GM18498 (cell line): Measurements from ENCODE around the gene DSCAM.
"Not testable (repeated sequence)": the region's sequence is repeated elsewhere in the genome, so short reads cannot be mapped to it uniquely, and the experiment has no call there.

Experiments used
- ATAC-seq: cut with Tn5 transposase; IDR thresholded peaks from one replicate; pipeline ENCODE4 v1.9.1; 2021; ENCODE audit warnings: mild to moderate bottlenecking, moderate library complexity; ENCODE audit not compliant: unreplicated experiment

DSCAM gene, protein sequence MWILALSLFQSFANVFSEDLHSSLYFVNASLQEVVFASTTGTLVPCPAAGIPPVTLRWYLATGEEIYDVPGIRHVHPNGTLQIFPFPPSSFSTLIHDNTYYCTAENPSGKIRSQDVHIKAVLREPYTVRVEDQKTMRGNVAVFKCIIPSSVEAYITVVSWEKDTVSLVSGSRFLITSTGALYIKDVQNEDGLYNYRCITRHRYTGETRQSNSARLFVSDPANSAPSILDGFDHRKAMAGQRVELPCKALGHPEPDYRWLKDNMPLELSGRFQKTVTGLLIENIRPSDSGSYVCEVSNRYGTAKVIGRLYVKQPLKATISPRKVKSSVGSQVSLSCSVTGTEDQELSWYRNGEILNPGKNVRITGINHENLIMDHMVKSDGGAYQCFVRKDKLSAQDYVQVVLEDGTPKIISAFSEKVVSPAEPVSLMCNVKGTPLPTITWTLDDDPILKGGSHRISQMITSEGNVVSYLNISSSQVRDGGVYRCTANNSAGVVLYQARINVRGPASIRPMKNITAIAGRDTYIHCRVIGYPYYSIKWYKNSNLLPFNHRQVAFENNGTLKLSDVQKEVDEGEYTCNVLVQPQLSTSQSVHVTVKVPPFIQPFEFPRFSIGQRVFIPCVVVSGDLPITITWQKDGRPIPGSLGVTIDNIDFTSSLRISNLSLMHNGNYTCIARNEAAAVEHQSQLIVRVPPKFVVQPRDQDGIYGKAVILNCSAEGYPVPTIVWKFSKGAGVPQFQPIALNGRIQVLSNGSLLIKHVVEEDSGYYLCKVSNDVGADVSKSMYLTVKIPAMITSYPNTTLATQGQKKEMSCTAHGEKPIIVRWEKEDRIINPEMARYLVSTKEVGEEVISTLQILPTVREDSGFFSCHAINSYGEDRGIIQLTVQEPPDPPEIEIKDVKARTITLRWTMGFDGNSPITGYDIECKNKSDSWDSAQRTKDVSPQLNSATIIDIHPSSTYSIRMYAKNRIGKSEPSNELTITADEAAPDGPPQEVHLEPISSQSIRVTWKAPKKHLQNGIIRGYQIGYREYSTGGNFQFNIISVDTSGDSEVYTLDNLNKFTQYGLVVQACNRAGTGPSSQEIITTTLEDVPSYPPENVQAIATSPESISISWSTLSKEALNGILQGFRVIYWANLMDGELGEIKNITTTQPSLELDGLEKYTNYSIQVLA (N-terminal part only)

DNA sequence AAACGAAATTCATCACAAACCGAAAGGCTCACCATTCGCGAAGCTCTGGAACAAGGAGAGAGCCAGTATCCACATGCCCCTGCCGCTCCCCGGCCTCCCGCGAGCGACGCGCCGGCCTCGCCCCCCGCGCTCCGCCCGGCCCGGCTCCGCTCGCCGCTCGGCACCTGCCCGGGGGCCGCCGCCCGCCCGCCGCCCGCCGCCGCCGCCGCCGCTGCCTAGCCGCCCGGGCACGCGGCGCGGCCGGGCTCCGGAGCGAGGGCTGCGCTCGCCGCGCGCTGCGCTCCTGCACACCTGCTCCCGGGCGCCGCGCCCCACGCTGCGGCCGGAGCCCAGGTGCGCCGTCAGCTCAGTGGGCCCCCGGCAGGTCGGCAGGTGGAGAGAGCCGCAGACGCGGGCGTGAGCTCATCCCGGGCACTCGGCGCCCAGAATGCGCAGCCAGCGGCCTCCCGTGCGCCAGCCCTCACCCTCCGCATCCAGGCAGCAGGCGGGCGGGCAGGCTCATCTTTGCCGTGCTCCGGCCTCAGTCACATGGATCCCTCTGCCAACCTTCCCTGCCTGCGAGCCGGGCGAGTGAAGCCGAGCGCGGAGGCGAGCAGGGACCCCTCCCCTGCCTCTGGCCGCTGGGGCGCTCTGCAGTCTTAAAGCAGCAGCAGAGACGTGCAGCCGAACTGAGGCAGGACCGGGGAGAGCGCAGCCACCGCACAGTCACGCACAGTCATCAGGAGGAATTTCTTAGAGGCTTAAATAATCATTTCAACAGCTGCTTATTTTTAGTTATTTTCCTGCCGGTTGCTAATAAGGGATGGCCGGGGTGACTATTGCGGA lies at the start of gene DSCAM:
Gene DSCAM (minus strand): TSS at position 572 of the 825 bp plus-strand sequence. CDS start 497 bp downstream, at position 75.
- no peak for ATAC-seq

DNA sequence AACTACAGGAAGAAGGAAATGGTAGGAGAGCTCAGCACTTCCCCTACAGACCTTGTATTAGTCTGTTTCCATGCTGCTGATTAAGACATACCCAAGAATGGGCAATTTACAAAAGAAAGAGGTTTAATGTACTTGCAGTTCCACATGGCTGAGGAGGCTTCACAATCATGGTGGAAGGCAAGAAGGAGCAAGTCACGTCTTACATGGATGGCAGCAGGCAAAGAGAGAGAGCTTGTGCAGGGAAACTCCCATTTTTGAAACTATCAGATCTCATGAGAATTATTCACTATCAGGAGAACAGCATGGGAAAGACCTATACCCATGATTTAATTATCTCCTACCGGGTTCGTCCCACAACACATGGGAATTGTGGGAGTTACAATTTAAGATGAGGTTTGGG lies 48.7 kb upstream of the DSCAM start:
- not testable (repeated sequence) for ATAC-seq

DNA sequence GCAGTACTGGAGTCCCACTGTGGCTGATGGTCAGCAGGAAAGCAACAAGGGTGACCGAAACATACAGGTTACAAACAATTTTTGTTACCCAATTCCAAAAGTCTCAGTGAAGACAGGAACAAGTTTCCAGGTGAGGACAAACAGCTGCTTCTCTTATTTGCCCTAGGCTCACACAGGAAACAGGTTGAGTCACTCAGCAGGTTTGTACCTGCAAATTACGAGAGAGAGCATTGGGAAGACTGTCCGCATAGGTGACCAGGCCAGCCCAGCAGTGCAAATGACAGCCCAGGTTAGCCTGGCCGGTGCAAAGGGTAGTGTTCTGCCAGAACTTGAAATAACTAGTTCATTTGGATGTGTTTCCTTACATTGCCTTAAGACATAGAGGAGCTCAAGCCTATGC lies 40.0 kb upstream of the DSCAM start:
- ATAC-seq, result no peak

DNA sequence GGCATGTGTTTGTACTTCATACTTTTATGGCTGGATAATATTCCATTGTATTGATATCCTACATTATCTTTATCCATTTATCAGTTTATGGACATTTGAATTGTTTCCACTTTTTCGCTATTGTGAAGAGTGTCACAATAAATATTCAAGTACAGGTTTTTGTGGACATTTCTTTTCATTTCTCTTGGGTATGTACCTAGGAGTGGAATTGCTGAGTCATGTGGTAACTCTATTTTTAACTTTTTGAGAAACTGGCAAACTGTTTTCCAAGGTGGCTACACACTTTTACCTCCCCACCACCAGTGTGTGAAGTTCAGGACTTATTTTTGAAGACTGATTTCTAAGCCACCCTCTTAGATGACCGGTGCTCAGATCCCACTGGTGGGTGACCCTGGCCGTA lies 39.0 kb upstream of the DSCAM start:
- ATAC-seq, result no peak

DNA sequence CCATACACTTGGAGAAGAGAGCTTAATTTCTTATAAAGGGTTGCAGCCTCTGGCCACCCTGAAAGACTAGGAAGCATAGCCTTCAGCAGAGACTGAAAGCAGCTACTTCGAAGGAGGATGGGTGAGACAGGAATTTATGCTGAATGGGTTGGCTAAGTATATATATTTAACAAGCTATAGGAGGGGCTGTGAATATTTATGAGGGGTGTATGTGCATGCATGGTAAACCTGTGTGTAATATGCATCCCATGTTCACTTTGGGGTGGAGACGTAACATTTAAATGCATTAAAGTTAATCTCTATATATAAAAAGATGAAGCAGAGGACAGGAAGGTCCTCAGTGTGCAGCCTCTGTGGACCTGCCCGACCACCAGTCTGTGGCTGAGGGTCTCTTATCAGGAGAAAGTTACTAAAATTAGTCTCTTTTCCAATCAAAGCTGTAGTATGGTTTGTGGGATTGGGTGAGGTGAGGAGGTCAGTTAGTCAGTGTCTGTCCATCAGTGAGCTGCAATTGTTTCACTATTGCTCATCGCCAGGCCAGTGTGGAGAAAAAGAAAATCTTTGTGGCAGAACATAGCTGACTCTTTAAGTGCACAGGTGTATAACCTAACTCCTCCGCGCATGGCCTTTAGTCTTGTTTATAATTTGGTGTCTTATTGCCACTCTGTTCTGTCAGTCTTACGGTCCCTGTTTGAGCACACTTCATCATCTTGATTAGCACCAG lies 35.4 kb upstream of the DSCAM start:
- ATAC-seq, result no peak

DNA sequence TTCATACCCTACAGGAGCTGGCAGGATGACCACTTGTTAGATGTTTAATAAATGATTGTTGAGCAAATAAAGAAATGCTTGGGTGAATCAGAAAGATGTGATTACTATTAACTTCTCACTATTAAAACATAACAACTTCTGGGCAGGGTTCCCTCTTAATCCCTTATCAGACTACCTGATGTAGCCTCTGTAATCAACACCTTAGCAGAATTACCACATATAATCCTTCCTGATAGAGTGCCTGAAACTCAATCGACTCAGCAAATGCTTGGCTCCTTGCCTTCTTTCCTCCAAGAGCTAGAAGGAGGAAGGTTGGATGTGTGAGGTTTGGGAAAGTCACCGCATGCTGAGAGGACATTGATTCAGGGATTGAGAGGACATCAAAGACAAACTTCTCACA lies 34.8 kb upstream of the DSCAM start:
- no peak for ATAC-seq

DNA sequence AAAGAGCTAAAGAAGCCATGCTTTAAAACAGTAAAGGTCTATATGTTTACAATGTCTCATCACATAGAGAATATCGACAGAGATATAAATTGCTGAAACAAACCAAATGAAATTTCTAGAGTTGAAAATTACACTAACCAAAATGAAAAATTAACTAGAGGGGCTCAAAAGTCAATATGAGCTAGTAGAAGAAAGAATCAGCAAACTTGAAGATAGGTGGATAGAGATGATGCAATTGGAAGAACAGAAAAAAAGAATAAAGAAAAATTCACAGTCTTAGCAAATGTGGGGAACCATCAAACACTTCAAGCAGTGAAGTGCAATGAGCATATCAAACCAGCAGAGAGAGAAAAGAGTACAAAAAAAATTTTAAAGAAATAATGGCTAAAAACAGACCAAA lies 24.1 kb upstream of the DSCAM start:
- no peak for ATAC-seq

DNA sequence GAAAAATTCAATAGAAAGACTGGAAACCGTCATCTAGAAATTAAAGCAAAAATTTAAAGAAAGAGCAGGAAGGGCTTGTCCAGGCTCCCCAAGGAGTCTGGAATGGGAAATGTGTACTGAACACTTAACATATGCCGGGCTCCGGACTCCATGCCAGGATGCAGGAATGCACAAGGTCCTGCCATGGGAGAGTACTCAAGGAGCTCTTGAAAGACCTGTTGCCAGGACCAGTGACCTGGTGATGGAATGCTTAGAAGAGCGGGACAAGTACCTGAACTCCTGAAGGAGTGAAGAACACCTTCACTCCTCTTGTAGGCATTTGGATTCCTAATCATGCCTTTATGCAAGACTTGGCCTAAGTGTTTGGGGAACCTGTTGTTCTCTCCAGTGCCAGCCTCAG lies 16.9 kb upstream of the DSCAM start:
- ATAC-seq, result no peak

DNA sequence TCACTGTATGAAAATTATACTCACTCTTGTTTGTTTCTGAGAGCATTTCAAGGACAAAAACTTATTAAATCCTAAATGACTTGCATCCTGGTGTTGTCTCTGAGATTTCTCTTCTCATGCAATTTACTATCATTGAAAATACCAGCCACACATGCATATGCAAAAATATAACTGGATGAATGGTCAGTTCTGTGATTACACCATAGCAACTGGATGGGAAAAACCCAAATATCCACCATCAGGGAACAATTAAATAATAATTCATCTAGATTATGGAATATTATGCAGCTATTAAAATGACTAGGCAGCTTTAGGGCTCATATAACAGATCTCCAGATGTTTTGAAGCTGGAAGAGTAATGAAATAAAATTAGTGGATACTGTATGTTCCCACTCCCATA lies 11.6 kb upstream of the DSCAM start:
- ATAC-seq, result no peak

DNA sequence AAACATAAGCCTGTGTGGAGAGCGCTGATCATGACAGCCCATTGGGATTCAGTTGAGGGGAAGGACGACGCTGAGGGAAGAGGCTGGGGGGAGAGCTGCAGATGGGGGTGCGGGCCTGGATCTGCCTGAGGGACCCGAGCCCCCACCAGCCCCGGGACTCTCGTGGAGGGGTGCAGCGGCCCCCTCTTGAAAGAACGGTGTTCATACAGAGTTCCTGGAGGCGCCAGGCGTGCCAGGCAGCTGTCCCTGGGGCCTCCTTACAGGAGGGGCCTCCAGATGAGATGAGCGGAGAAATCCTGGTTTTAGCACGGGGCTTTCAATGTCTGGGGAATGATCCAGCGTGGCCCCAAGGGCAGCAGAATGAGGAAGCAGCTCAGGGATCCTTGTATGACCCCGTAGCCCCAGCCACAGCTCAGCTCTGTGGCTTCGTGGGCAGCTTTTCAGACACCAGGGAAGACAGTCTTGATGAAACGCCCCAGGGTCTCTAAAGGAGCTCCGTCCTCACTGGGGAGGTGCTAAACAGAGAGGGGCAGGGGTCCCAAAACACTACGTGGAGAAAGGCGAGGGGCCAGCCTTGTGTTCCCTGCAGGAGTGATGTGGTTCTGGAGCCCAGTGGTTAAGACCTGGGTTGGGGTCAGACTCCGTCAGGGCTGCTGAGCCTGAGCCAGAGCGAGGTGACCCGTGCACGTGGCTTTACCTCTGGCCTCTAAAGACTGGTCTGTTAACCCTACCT lies 7.2 kb upstream of the DSCAM start:
- ATAC-seq, result no peak

DNA sequence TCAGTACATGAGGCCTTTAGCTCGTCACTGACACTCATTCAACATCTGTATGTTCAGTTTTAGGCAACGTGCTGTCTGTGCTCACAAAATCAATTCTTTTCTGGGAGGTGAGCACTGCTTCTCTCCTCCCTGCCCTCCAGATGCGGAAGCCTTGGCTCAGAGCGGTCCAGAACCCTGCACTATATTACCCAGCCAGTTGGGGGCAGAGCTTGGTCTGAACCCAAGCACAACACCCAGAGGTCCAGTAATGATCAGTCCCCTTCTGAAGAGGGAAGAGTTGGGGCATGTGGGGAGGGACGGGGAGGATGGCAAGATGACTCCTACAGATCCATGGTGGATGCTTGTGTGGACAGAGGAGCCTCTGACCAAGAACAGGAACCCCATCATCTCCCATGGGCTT lies 5.6 kb upstream of the DSCAM start:
- ATAC-seq, result no peak

DNA sequence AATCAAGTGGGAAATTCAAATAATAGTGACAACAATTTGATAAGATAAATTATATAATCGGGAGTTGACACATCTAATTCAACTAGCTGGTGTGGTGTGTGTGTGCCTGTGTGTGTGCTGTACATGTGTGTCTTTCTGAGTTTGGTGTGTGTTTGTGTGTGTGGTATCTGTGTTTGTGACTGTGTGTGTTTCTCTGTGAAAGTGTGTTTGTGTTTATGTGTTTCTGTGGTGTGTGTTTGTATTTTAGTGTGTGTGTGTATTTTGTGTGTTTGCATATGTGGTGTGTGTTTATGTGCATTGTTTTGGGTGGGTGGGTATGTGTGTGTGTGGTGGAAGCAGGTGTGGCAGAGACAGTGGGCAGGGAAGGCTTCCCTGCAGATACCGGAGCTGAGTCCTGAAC lies 4.8 kb upstream of the DSCAM start:
- no peak for ATAC-seq

DNA sequence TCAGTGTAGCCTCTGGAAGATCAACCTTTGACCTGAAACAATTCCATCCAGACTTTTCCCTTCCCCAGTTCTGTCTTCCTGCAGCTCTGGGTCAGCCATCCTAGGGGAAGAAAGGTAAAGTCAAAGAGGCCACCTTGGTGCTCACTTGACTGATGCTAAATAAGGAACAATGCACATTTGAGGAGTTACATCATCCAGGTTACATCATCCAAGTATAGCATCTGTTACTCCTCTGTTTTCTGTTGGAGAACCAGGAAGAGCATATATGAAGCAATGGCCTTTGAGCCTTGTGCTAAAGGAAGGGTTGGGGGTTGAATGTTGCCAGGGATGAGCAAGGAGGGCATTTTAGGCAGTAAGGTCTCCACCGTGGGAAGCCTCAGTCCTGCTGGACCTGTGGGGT lies 3.1 kb upstream of the DSCAM start:
- ATAC-seq, result no peak

DNA sequence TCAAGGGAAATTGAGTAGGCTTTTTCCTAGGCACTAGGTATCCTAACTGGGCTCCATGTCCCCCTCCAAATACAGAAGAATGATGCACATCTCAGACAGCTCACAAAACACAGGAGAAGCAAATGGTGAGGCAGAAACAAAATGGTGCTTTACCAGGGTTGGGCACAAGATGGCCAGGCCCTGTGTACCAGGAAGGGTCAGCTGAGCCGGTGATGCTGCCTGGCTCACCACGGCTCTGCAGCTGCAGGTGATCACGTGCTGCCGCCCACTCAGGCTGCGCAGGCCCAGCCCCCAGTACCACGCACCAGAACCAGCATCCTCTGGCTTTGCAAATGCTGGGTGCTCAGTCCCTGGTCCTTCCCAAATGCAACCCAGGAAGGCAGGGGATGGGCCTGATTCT lies 993 bp upstream of the DSCAM start:
- ATAC-seq, result no peak

DNA sequence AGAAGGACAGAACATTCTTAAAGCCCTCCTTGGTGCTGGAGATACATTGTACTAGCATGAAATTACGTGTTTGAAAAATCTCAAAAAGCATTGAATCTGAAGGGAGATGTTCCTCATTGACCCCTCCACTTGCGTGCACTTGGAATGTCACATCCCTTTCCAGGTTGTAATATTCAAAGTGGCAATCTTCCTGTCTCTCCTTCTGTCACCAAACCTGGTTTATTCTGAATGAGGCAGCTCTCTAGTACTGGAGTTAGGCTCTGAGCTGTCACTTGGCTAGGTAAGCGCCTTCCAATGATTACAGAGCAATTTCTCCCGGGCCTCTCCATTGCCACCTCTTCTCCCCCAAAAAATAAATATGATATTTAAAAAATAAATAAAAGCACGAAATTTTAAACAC lies 855 bp downstream of the DSCAM start:
- no peak for ATAC-seq

DNA sequence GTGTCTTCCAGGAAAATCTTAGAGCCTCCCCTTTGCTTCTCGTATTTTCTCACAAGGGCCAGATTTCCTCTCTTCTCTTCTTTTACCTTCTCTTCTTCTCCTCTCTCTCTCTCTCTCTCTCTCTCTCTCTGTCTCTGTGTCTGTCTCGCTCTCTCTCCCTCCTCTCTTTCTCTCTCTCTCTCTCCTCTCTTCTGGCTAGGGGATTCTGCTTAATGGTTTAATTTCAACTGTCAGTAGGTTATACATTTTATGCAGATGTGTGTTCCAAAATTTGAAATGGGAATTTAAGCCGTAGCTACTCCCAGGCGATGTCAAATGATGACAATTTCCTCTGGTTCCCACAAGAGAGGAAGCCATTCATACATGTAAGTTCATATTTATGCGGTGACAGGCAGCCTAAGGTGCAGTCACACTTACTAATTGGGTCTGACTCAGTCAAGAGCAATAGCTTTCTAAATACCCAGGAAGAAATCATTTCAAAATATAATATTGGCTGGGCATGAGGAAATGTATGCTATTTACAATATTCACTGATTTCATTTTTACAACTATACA lies 1.4 kb downstream of the DSCAM start:
- ATAC-seq, result no peak

DNA sequence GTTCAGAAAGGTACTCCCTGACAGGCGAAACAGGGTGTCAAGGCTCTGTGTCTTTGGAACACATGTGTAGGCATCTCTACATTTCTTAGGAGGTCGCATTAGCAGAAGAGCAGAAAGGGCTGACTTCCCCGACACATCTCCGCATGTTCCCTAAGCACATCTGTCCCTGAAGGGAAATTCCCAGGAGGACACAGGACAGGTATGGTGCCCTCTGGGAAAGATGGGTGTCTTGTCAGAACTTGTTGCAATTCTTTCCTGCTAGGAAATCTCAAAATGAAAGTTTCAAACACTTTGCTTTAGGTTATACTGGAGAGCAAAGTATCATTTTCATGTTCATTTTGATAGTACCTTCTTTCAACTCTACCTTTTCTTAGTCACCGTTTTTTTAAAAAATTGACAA lies 2.0 kb downstream of the DSCAM start:
- ATAC-seq, result no peak

DNA sequence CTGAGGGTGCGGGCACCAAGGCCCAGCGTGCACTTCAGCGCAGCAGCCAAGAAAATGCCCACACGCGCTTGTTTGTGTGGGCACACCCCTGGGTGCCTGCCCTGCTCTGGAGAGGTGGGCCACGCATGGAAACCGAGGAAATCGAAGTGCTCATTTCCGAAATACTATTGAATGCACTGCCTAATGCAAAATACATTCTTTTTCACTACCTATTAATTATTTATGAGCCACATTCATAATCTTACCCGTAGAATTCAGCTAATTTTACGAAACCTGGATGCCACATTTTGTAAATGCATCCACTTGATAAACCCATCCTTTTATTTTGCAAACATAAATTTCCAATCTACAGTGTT lies 4.8 kb downstream of the DSCAM start:
- ATAC-seq, result no peak

DNA sequence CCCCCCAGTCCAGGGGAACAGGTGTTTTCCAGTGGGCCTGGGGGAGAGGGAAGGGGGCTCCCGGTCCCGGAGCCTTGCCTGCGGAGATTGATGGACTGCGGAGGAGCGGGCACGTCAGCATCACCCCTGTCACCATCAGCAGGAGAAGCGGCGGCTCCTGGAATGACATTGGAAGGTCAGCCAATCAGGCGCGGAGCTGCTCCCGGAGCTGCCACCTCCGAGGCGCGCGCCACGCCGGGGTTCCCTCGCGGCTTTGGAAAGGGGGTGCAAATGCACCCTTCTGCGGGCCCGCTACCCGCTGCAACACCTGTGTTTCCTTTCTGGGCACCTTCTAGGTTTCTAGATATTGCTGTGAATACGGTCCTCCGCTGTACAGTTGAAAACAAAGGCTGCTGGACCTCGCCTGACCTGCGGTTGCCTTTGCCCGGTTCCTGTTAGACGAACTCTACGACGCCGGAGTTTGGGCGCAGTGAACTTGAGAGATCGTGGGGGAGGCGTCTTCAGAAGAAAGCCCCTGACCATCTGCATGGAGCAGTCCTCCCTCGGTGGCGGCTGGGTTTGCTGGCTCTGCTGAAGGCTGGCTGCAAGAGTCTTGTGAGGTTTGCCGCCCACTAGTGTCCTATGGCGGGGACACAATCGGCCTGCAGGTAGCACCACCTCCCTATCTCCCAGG lies 5.3 kb downstream of the DSCAM start:
- ATAC-seq, result no peak
